MM.1S (cell line): ENCODE data around the gene TTF1.

ENCODE experiments used
- DNase-seq: peaks from one replicate; pipeline ENCODE4 v3.0.0-alpha.2; 2015
- H2AFZ ChIP-seq: fragments of 300-600 bp; sonication (generic); 2 replicates; pipeline ENCODE4 v1.6.0; 2016; ENCODE audit warnings: antibody characterized with exemption, low read length
- H3F3A ChIP-seq: fragments of 300-600 bp; sonication (generic); 2 replicates; pipeline ENCODE4 v1.6.1; 2016; ENCODE audit warnings: mild to moderate bottlenecking, antibody characterized with exemption, low read length, moderate library complexity, mixed read lengths; ENCODE audit not compliant: insufficient read depth
- H3K27ac ChIP-seq: fragments of 300-600 bp; sonication (generic); 2 replicates; pipeline ENCODE4 v1.5.1; 2016; ENCODE audit warnings: mild to moderate bottlenecking, low read length
- H3K27me3 ChIP-seq: fragments of 300-600 bp; sonication (generic); replicated peaks from 2 replicates; pipeline ENCODE4 v1.6.0; 2016; ENCODE audit warnings: low read length; ENCODE audit not compliant: insufficient read depth
- H3K36me3 ChIP-seq: fragments of 300-600 bp; sonication (generic); replicated peaks from 2 replicates; pipeline ENCODE4 v1.6.1; 2016; ENCODE audit warnings: mild to moderate bottlenecking, low read length, mixed read lengths; ENCODE audit not compliant: insufficient read depth
- H3K4me1 ChIP-seq: fragments of 300-600 bp; sonication (generic); 2 replicates; pipeline ENCODE4 v1.6.1; 2016; ENCODE audit warnings: low read length, mixed read lengths
- H3K4me2 ChIP-seq: fragments of 300-600 bp; sonication (generic); 2 replicates; pipeline ENCODE4 v1.6.0; 2016; ENCODE audit warnings: low read depth, low read length
- H3K4me3 ChIP-seq: fragments of 300-600 bp; sonication (generic); 2 replicates; pipeline ENCODE4 v1.5.1; 2016; ENCODE audit warnings: low read length, mixed read lengths
- H3K79me2 ChIP-seq: fragments of 300-600 bp; sonication (generic); 2 replicates; pipeline ENCODE4 v1.6.1; 2016; ENCODE audit warnings: mixed run types, low read length, mixed read lengths
- H3K9ac ChIP-seq: fragments of 300-600 bp; sonication (generic); 2 replicates; pipeline ENCODE4 v1.6.1; 2016; ENCODE audit warnings: low read length, mixed read lengths
- H3K9me2 ChIP-seq: fragments of 300-600 bp; sonication (generic); replicated peaks from 2 replicates; pipeline ENCODE4 v1.6.1; 2016; ENCODE audit warnings: mild to moderate bottlenecking, low read length, mixed read lengths; ENCODE audit not compliant: insufficient read depth
- H3K9me3 ChIP-seq: fragments of 300-600 bp; sonication (generic); replicated peaks from 2 replicates; pipeline ENCODE4 v1.6.1; 2016; ENCODE audit warnings: mild to moderate bottlenecking, low read length, mixed read lengths; ENCODE audit not compliant: insufficient read depth
- H4K20me1 ChIP-seq: fragments of 300-600 bp; sonication (generic); 2 replicates; pipeline ENCODE4 v1.6.1; 2016; ENCODE audit warnings: mild to moderate bottlenecking, low read length, moderate library complexity, mixed read lengths; ENCODE audit not compliant: insufficient read depth
- CTCF ChIP-seq: fragments of 300-600 bp; sonication (generic); IDR thresholded peaks from 2 replicates; pipeline ENCODE4 v1.5.1; 2016; ENCODE audit warnings: antibody characterized with exemption, low read length, mixed read lengths
- EZH2 ChIP-seq: fragments of 300-600 bp; sonication (generic); optimal IDR thresholded peaks from 2 replicates; pipeline ENCODE3; 2017; ENCODE audit warnings: low read depth, mild to moderate bottlenecking, antibody characterized with exemption, low read length, mixed read lengths
- EZH2phosphoT487 ChIP-seq: fragments of 300-600 bp; sonication (generic); IDR thresholded peaks from 2 replicates; pipeline ENCODE4 v1.6.1; 2018; ENCODE audit warnings: antibody characterized with exemption, low read length

Gene TTF1

GRCh38 chr9:132447902-132448301 lies 41.3 kb upstream of the TTF1 start:
- no peaks in the 10 kb centered on the region for H3K9me3 ChIP-seq
- no peak overlapping the region for H3K4me3 ChIP-seq
- no peak overlapping the region for H3K9ac ChIP-seq
- DNase-seq, result no peak
- H3K27ac ChIP-seq, result no peak overlapping the region
- no peaks in the 10 kb centered on the region for H3K9me2 ChIP-seq
- H3K4me1 ChIP-seq, result no peaks in the 10 kb centered on the region
- no peaks in the 10 kb centered on the region for H3K79me2 ChIP-seq
- H3K36me3 ChIP-seq, result no peaks in the 10 kb centered on the region
- H4K20me1 ChIP-seq, result no peaks in the 10 kb centered on the region
- H3F3A ChIP-seq, result no peaks in the 10 kb centered on the region
- TF ChIP-seq CTCF, result no peak
- TF ChIP-seq EZH2phosphoT487, result no peak
- no peak for TF ChIP-seq EZH2
- peaks cover 93% of the 10 kb centered on the region for H3K27me3 ChIP-seq
- H2AFZ ChIP-seq, result no peak overlapping the region
- no peak overlapping the region for H3K4me2 ChIP-seq

- Histone ChIP-seq H3K4me3 (no peak overlapping the region), H3K27me3 (peaks cover 93% of the 10 kb centered on the region), H3K79me2 (no peaks in the 10 kb centered on the region), H3K4me1 (no peaks in the 10 kb centered on the region), H3K36me3 (no peaks in the 10 kb centered on the region), H3K27ac (no peak overlapping the region), H3F3A (no peaks in the 10 kb centered on the region), H2AFZ (no peak overlapping the region), H4K20me1 (no peaks in the 10 kb centered on the region), H3K9ac (no peak overlapping the region), H3K9me3 (no peaks in the 10 kb centered on the region), H3K4me2 (no peak overlapping the region), H3K9me2 (no peaks in the 10 kb centered on the region)
- DNase-seq, result no peak
- TF ChIP-seq EZH2phosphoT487 (no peak), EZH2 (no peak), CTCF (no peak)
Measured at GRCh38 chr9:132447346-132447745, 40.7 kb upstream of the TTF1 start.

- Histone ChIP-seq H3K9ac (no peak overlapping the region), H3K4me3 (no peak overlapping the region), H3K79me2 (no peaks in the 10 kb centered on the region), H3K4me1 (no peaks in the 10 kb centered on the region), H3F3A (no peaks in the 10 kb centered on the region), H4K20me1 (no peaks in the 10 kb centered on the region), H3K9me3 (no peaks in the 10 kb centered on the region), H3K27ac (no peak overlapping the region), H3K27me3 (peaks cover 93% of the 10 kb centered on the region), H3K9me2 (no peaks in the 10 kb centered on the region), H2AFZ (no peak overlapping the region), H3K36me3 (no peaks in the 10 kb centered on the region), H3K4me2 (no peak overlapping the region)
- DNase-seq, result no peak
- TF ChIP-seq EZH2phosphoT487 (no peak), CTCF (no peak), EZH2 (no peak)
Measured at GRCh38 chr9:132446887-132447286, 40.2 kb upstream of the TTF1 start.
